ENCODE results near the gene PLEKHN1. TPM values are rescaled to one million over a fixed set of nuclear protein-coding genes. Genes with fewer than 3 reads are reported as not detected.

The PLEKHN1 gene
- total RNA-seq, 4 donors from 2014 or later, result 36.1 to 69.0 (median 48.4) TPM

DNA sequence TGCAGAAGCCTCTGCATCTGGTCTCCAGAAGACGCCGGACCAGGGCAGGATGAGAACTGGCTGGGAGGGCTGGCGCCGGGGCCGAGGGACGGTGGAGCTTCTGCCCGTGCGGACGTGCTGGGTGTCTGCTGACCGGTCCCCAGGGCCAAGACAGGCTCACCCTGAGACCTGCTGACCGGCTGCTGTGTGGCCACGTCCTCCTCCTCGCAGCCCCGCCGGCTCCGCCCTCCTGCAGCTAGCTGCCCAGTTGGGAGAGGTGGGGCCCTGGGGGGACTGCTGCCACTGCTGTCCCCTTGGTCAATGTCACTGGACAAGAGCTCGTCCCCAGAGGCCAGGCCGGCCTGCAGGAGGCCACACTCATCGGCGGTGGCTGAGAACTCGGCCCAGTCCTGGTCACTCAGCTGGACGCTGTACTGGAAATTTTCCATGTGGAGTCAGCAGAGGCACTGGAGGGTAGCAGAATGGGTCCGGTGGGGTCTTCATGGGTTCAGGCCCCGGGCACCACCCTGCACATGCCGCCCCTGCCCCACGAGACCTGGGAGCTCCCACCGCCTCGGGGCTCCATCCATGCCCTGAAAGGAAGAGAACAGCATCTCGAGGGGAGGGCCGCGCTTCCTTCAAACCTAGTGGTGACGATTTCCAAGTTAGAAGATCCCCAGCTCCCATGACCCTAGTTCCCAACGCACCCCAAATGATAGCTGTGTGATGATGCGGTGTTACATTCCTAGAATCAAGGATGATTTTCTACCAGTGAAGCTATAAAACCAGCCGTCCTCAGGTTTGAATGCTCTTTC, 14.5 kb downstream of the PLEKHN1 start:
- H3K9me3 ChIP-seq, result no peaks in the 10 kb centered on the region
- no peak overlapping the region for H3K4me3 ChIP-seq
- DNase-seq (ENCODE audit: low spot score in 2 of 2), result no peak
- H3K36me3 ChIP-seq, result no peaks in the 10 kb centered on the region
- H3K27ac ChIP-seq, result no peak overlapping the region
- H3K27me3 ChIP-seq, result peaks cover 72% of the 10 kb centered on the region
- H3K4me1 ChIP-seq, result peaks cover 18% of the 10 kb centered on the region
- TF ChIP-seq CTCF (IDR thresholded peaks at IDR 0.05) (no peak), POLR2A (IDR thresholded peaks at IDR 0.05) (no peak), POLR2AphosphoS5 (IDR thresholded peaks at IDR 0.05) (no peak), EP300 (IDR thresholded peaks at IDR 0.05) (no peak)
- 75% methylated on average over 11 of the region's 35 CpGs for WGBS

DNA sequence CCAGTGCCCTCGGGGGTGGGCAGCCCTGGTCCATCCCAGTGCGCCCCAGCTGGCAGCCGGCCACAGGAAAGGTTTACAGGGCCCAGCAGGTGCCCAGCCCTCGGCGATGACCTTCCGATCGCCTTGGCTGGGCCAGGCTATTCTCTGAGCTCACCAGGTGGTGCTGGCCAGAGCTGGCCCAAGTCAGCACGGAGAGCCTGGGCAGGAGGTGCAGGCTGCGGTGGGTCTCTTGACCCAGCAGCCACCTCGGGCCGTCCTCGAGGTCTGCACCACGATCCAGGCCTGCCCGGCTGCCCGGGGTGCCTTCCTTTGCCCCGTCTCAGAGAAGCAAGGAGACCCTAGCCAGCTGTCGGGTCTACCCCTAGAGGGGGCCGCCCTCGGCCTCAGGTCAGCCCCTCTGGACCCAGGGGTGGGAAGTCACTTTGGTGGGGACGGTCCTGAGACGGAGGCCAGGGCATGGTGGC, 15.2 kb downstream of the PLEKHN1 start:
- DNase-seq (ENCODE audit: low spot score in 2 of 2), result no peak
- H3K27ac ChIP-seq, result no peak overlapping the region
- H3K36me3 ChIP-seq, result no peaks in the 10 kb centered on the region
- H3K27me3 ChIP-seq, result peaks cover 70% of the 10 kb centered on the region
- peaks cover 11% of the 10 kb centered on the region for H3K4me1 ChIP-seq
- 90% methylated on average over 2 of the region's 21 CpGs for whole genome bisulfite sequencing
- TF ChIP-seq POLR2A (IDR thresholded peaks at IDR 0.05), result no peak
- TF ChIP-seq EP300 (IDR thresholded peaks at IDR 0.05), result no peak
- TF ChIP-seq POLR2AphosphoS5 (IDR thresholded peaks at IDR 0.05), result no peak
- no peak for TF ChIP-seq CTCF (IDR thresholded peaks at IDR 0.05)
- no peak overlapping the region for H3K4me3 ChIP-seq
- no peaks in the 10 kb centered on the region for H3K9me3 ChIP-seq

- no peak within 1 kb of the TSS for H3K27ac ChIP-seq
- no peak for TF ChIP-seq POLR2AphosphoS5 (IDR thresholded peaks at IDR 0.05)
- no peak for TF ChIP-seq CTCF (IDR thresholded peaks at IDR 0.05)
- TF ChIP-seq POLR2A (IDR thresholded peaks at IDR 0.05), result no peak
- TF ChIP-seq EP300 (IDR thresholded peaks at IDR 0.05), result no peak
- peaks cover 11% of the 10 kb centered on the region for H3K4me1 ChIP-seq
- 100% methylated on average over 2 of the region's 28 CpGs for WGBS
- no peak for DNase-seq (ENCODE audit: low spot score in 2 of 2)
- no peaks in the 10 kb centered on the region for H3K9me3 ChIP-seq
- H3K27me3 ChIP-seq, result peaks cover 70% of the 10 kb centered on the region
- no peaks in the 10 kb centered on the region for H3K36me3 ChIP-seq
- no peak within 1 kb of the TSS for H3K4me3 ChIP-seq
Observed at GRCh38 chr1:981955-982558, 15.8 kb downstream of the PLEKHN1 start, which contains the start of gene PERM1. Gene PERM1 (minus strand): TSS chr1:982093. CDS start chr1:981029, 1,064 bp downstream.

DNA sequence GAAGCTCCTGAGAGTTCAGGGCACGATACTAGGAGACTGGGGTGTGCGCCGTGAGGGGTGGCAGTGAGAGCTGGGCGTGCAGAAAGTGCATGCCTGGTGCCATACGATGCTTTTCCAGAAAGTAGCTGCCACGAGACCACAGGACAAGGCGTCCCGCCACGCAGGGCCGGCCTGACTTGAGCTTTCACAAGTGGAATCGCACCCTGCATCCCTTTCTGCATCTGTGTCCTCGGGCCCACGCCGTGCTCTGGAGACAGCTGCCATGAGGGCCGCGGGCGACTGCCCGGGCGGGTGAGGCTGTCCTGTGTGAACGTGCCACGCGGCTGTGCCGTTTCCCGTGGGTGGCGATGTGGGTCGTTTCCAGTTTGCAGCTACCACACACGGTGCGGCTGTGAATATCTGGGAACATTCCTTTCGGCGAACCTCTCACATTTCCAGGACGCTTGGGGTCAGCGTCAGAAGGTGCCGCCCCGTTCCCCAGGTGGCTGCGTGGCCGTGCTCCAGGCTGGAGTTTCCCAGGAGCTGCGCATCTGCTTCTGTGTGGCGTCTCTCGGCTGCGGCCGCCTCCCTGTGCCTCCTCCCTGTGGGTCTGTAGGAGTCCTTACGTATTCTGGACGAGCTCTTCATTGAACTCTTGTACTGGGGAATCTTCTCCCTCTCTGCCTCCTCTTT, 16.6 kb downstream of the PLEKHN1 start:
- Histone ChIP-seq H3K36me3 (no peaks in the 10 kb centered on the region), H3K27me3 (peaks cover 72% of the 10 kb centered on the region), H3K9me3 (no peaks in the 10 kb centered on the region), H3K4me1 (peaks cover 11% of the 10 kb centered on the region), H3K27ac (no peak overlapping the region), H3K4me3 (no peak overlapping the region)
- no peak for DNase-seq (ENCODE audit: low spot score in 2 of 2)
- 70% methylated on average over 18 of the region's 43 CpGs for WGBS
- TF ChIP-seq EP300 (IDR thresholded peaks at IDR 0.05) (no peak), CTCF (IDR thresholded peaks at IDR 0.05) (no peak), POLR2AphosphoS5 (IDR thresholded peaks at IDR 0.05) (no peak)
